ENCODE measurements around the gene XXYLT1. TPM values are rescaled to one million over a fixed set of nuclear protein-coding genes. Genes with fewer than 3 reads are reported as not detected.

XXYLT1 gene
- total RNA-seq, 1 experiment from 2014 or later, result 27.2 TPM

- H3K27ac ChIP-seq, result no peak overlapping the region
- no peak overlapping the region; the same call in 1 of the 2 replicates for H3K4me3 ChIP-seq
Observed at GRCh38 chr3:195106418-195106906, 164.5 kb downstream of the XXYLT1 start.

GRCh38 chr3:195105841-195106417 lies 165.0 kb downstream of the XXYLT1 start:
- H3K4me3 ChIP-seq, result no peak overlapping the region; the same call in 1 of the 2 replicates

More at GRCh38 chr3:195106418-195106906, 164.5 kb downstream of the XXYLT1 start:
- H3K27me3 ChIP-seq (replicated peaks), result no peaks in the 10 kb centered on the region
- peak; percentile 59 to 67 for DNase-seq (ENCODE audit: low read depth in 1 of 2, low spot score in 2 of 2)
- no peaks in the 10 kb centered on the region for H3K36me3 ChIP-seq
- H3K4me1 ChIP-seq (replicated peaks), result peaks cover 25% of the 10 kb centered on the region
- no peaks in the 10 kb centered on the region for H3K9me3 ChIP-seq (replicated peaks)

GRCh38 chr3:195105389-195105788 lies 165.6 kb downstream of the XXYLT1 start:
- H3K9me3 ChIP-seq (replicated peaks), result no peaks in the 10 kb centered on the region
- no peak overlapping the region for H3K4me3 ChIP-seq
- H3K27ac ChIP-seq, result no peak overlapping the region
- no peak for DNase-seq (ENCODE audit: low read depth in 1 of 2, low spot score in 2 of 2)
- no peaks in the 10 kb centered on the region for H3K36me3 ChIP-seq
- no peaks in the 10 kb centered on the region for H3K27me3 ChIP-seq (replicated peaks)
- peaks cover 29% of the 10 kb centered on the region for H3K4me1 ChIP-seq (replicated peaks)

More at GRCh38 chr3:195105841-195106417, 165.0 kb downstream of the XXYLT1 start:
- Histone ChIP-seq H3K27me3 (replicated peaks) (no peaks in the 10 kb centered on the region), H3K36me3 (no peaks in the 10 kb centered on the region), H3K4me1 (replicated peaks) (peaks cover 29% of the 10 kb centered on the region), H3K27ac (no peak overlapping the region), H3K9me3 (replicated peaks) (no peaks in the 10 kb centered on the region)
- DNase-seq (ENCODE audit: low read depth in 1 of 2, low spot score in 2 of 2), result no peak

GRCh38 chr3:195104340-195104739 lies 166.6 kb downstream of the XXYLT1 start:
- no peak overlapping the region for H3K27ac ChIP-seq
- H3K4me3 ChIP-seq, result no peak overlapping the region
- H3K36me3 ChIP-seq, result no peaks in the 10 kb centered on the region

GRCh38 chr3:195103623-195104022 lies 167.3 kb downstream of the XXYLT1 start:
- peak overlapping the region; percentile 68; the same call in 1 of the 2 replicates for H3K27ac ChIP-seq
- no peaks in the 10 kb centered on the region for H3K9me3 ChIP-seq (replicated peaks)
- H3K36me3 ChIP-seq, result no peaks in the 10 kb centered on the region
- no peak for DNase-seq (ENCODE audit: low read depth in 1 of 2, low spot score in 2 of 2)
- H3K27me3 ChIP-seq (replicated peaks), result no peaks in the 10 kb centered on the region
- H3K4me3 ChIP-seq, result no peak overlapping the region
- H3K4me1 ChIP-seq (replicated peaks), result peaks cover 29% of the 10 kb centered on the region

More at GRCh38 chr3:195104340-195104739, 166.6 kb downstream of the XXYLT1 start:
- no peak for DNase-seq (ENCODE audit: low read depth in 1 of 2, low spot score in 2 of 2)
- Histone ChIP-seq H3K4me1 (replicated peaks) (peaks cover 29% of the 10 kb centered on the region), H3K9me3 (replicated peaks) (no peaks in the 10 kb centered on the region), H3K27me3 (replicated peaks) (no peaks in the 10 kb centered on the region)

GRCh38 chr3:195102609-195103467 lies 168.1 kb downstream of the XXYLT1 start:
- Histone ChIP-seq H3K4me3 (no peak overlapping the region), H3K27me3 (replicated peaks) (no peaks in the 10 kb centered on the region), H3K36me3 (no peaks in the 10 kb centered on the region), H3K9me3 (replicated peaks) (no peaks in the 10 kb centered on the region), H3K27ac (peak overlapping the region; percentile 68), H3K4me1 (replicated peaks) (peaks cover 29% of the 10 kb centered on the region)
- peak; percentile 68 to 85 for DNase-seq (ENCODE audit: low read depth in 1 of 2, low spot score in 2 of 2)

- peak overlapping the region; percentile 68 for H3K27ac ChIP-seq
- no peaks in the 10 kb centered on the region for H3K9me3 ChIP-seq (replicated peaks)
- H3K4me1 ChIP-seq (replicated peaks), result peaks cover 29% of the 10 kb centered on the region
- H3K4me3 ChIP-seq, result no peak overlapping the region
- no peak for DNase-seq (ENCODE audit: low read depth in 1 of 2, low spot score in 2 of 2)
- no peaks in the 10 kb centered on the region for H3K27me3 ChIP-seq (replicated peaks)
- H3K36me3 ChIP-seq, result no peaks in the 10 kb centered on the region
Observed at GRCh38 chr3:195101927-195102608, 168.9 kb downstream of the XXYLT1 start.

- Histone ChIP-seq H3K4me1 (replicated peaks) (peaks cover 23% of the 10 kb centered on the region), H3K4me3 (no peak overlapping the region), H3K9me3 (replicated peaks) (no peaks in the 10 kb centered on the region), H3K27ac (peak overlapping the region; percentile 28; the same call in 1 of the 2 replicates), H3K36me3 (no peaks in the 10 kb centered on the region), H3K27me3 (replicated peaks) (no peaks in the 10 kb centered on the region)
- DNase-seq (ENCODE audit: low read depth in 1 of 2, low spot score in 2 of 2), result no peak
Observed at GRCh38 chr3:195101001-195101583, 169.9 kb downstream of the XXYLT1 start.

- peaks cover 21% of the 10 kb centered on the region for H3K4me1 ChIP-seq (replicated peaks)
- H3K36me3 ChIP-seq, result no peaks in the 10 kb centered on the region
- no peak overlapping the region for H3K4me3 ChIP-seq
- no peak overlapping the region for H3K27ac ChIP-seq
- DNase-seq (ENCODE audit: low read depth in 1 of 2, low spot score in 2 of 2), result no peak
- H3K27me3 ChIP-seq (replicated peaks), result no peaks in the 10 kb centered on the region
- no peaks in the 10 kb centered on the region for H3K9me3 ChIP-seq (replicated peaks)
Observed at GRCh38 chr3:195099951-195100785, 170.8 kb downstream of the XXYLT1 start.

- Histone ChIP-seq H3K27ac (no peak overlapping the region), H3K9me3 (replicated peaks) (no peaks in the 10 kb centered on the region), H3K4me1 (replicated peaks) (peaks cover 26% of the 10 kb centered on the region), H3K36me3 (no peaks in the 10 kb centered on the region), H3K4me3 (no peak overlapping the region), H3K27me3 (replicated peaks) (no peaks in the 10 kb centered on the region)
- DNase-seq (ENCODE audit: low read depth in 1 of 2, low spot score in 2 of 2), result no peak
Observed at GRCh38 chr3:195098741-195099525, 172.0 kb downstream of the XXYLT1 start.

- H3K27me3 ChIP-seq (replicated peaks), result no peaks in the 10 kb centered on the region
- H3K4me1 ChIP-seq (replicated peaks), result peaks cover 15% of the 10 kb centered on the region
- H3K4me3 ChIP-seq, result no peak overlapping the region
- H3K9me3 ChIP-seq (replicated peaks), result no peaks in the 10 kb centered on the region
- H3K27ac ChIP-seq, result no peak overlapping the region
- DNase-seq (ENCODE audit: low read depth in 1 of 2, low spot score in 2 of 2), result no peak
- no peaks in the 10 kb centered on the region for H3K36me3 ChIP-seq
Observed at GRCh38 chr3:195097331-195098255, 173.4 kb downstream of the XXYLT1 start.
